ENCODE measurements around the gene ARHGAP22.

DNA sequence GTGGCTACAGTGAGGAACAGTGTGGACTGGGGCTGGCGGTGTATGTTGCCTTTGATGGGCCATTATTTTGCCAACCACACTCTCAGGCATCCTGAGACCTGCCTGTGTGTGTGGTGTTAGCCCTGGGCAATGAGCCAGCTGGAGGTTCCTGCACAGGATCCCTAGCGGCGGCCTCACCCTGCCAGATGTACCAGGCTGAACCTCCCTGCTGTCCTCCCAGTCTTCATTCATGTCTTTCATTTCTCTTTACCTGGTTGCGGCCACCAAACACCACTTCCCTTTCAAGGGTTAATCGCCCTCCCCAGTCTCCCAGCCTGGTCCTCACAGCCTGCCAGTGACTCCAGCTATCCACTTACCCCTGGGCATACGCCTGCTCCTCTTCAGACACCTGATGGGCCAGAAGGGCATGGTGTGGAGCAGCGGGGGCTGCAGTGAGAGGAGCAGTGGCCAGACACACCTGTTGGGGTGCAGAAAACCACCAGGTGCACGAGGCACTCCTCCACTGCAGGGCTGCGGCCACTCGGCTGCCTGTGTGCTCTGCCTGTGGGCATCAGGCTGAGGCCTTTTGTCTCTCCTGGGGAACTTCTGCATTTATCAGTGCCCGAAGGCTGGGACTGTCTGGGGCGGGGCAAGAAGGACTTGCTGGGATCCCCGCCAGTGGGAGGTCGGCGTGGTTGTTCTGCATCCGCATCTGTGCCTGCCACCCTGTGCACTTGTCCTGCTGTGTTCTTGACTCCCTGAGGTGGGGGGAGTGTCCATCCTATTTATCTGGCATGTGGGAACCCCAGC lies 111.6 kb downstream of the ARHGAP22 start:
- TF ChIP-seq CTCF (IDR thresholded peaks at IDR 0.05) (no peak), POLR2A (IDR thresholded peaks at IDR 0.05) (no peak)
